K562 (cell line): ENCODE results near the gene LRRC59. TPM values are rescaled to one million over a fixed set of nuclear protein-coding genes. Genes with fewer than 3 reads are reported as not detected.

Experiments
- KDM5B ChIP-seq: fragments of 200-600 bp; sonication (generic); IDR thresholded peaks from 2 replicates; pipeline ENCODE4 v1.6.1; 2012; ENCODE audit warnings: low read depth, mild to moderate bottlenecking, moderate library complexity, low read length, control low read depth, inconsistent platforms; ENCODE audit not compliant: insufficient replicate concordance
- MYBL2 ChIP-seq, 2 experiments: fragments of 450-650 bp in 1 of 2; sonication (generic) in 1 of 2; formaldehyde crosslinking in 1 of 2; IDR thresholded peaks; 2 replicates each; pipeline versions ENCODE4 v1.6.1 to v1.8.1; 2017 to 2022; ENCODE audit warnings: borderline replicate concordance in 1 of 2, inconsistent platforms in 1 of 2, low read depth in 1 of 2, mild to moderate bottlenecking in 1 of 2, missing genetic modification reagents in 1 of 2, moderate library complexity in 1 of 2
- ZEB2 ChIP-seq: fragments of 450-650 bp; IDR thresholded peaks from 2 replicates; pipeline ENCODE4 v1.6.1; 2016
- ZNF174 ChIP-seq: fragments of 250-450 bp; sonication (Bioruptor Pico); IDR thresholded peaks from 2 replicates; pipeline ENCODE4 v1.4.0; 2020; ENCODE audit warnings: mild to moderate bottlenecking
- ZNF41 ChIP-seq: fragments of 250-450 bp; sonication (Bioruptor Pico); conservative IDR thresholded peaks from 2 replicates; pipeline ENCODE4 v1.4.0; 2020; ENCODE audit warnings: mild to moderate bottlenecking
- polyA plus RNA-seq, 8 experiments: library from polyadenylated mRNA; depleted of rRNA in 4 of 8; stranded (reverse) in 5 of 8; unstranded in 3 of 8; fragments of >200 nt; fragmentation: Nextera tagmentation in 2 of 8; fragmentation: Illumina TruSeq in 1 of 8; extraction: Ambion mirVana in 2 of 8; extraction: Trizol in 1 of 8; gene quantifications; 2 replicates each; pipeline versions ENCODE4 v1.2.1 to v1.2.3, GENCODE V29; 2011 to 2014; ENCODE audit warnings: inconsistent platforms in 1 of 8, missing spikeins in 1 of 8
- total RNA-seq, 7 experiments: library from RNA; depleted of rRNA in 6 of 7; stranded (reverse); fragments of >200 nt in 6 of 7; fragmentation: Illumina TruSeq in 2 of 7; extraction: Trizol in 2 of 7; gene quantifications; 2 replicates each; pipeline versions ENCODE4 v1.2.1 to v1.2.3, GENCODE V29; 2011 to 2021; ENCODE audit warnings: low replicate concordance in 1 of 7
- TF ChIP-seq, protein P1 (sequence below): sonication (generic); formaldehyde crosslinking; IDR thresholded peaks from 2 replicates; pipeline ENCODE4 v1.8.0; 2022; ENCODE audit warnings: mild to moderate bottlenecking, missing genetic modification reagents
- TF ChIP-seq, protein P2 (sequence below): fragments of 250-450 bp; sonication (Bioruptor Pico); IDR thresholded peaks from 2 replicates; pipeline ENCODE4 v1.8.0; 2021; ENCODE audit warnings: mild to moderate bottlenecking, moderate library complexity

Gene LRRC59
- total and polyA plus RNA-seq, 9 of the 15 experiments (the other 6 are each of a cell fraction or from before 2014, with no cell fraction given), result 27.8 to 244 (median 154) TPM

DNA sequence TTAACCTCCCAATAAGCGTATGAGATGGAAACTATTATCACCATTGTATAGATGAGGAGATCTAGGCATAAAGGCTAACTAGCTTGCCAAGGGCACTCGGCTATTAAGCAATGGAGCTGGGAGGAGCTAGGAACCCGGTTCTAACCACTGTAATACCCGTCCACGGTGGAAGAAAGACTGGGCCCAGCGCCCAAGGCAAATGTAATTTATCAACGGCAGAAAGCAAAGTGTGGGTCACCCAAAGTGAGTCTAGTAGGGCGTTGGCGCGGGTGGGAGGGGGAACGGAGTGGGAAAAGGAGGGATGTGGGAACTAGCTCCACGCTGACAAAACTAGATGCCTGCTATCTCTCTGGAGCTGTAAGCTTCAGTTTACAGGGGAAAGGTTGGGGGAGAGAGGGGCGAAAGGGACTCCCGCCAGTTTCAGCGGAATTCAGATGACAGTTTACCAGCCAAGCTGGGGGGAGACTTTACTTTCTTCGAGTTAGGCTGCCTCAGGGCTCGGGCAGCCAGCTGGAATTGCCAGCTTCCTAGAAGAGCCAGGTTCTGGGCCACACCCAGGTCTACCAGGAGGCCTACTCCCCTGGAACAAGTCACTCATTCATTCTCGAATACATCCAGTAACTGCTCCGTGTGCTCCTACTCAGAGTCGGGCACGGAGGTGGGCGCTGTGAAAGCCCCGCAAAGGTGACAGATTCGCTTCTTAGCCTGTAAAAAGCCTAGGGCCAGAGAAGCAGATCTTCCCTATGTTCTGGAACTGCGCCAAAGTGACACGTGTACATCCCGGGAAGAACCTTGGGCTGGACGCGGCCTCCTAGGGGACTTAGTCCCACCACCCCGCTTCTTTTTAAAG lies 837 bp downstream of the LRRC59 start (continued):
- TF ChIP-seq MYBL2 (IDR thresholded peaks at IDR 0.05; ENCODE audit: low read depth), result no peak
- no peak for TF ChIP-seq MYBL2 (CRISPR knock-in tag; IDR thresholded peaks at IDR 0.05; ENCODE audit: borderline replicate concordance)
- TF ChIP-seq, protein P1, sequence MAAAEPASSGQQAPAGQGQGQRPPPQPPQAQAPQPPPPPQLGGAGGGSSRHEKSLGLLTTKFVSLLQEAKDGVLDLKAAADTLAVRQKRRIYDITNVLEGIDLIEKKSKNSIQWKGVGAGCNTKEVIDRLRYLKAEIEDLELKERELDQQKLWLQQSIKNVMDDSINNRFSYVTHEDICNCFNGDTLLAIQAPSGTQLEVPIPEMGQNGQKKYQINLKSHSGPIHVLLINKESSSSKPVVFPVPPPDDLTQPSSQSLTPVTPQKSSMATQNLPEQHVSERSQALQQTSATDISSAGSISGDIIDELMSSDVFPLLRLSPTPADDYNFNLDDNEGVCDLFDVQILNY (CRISPR knock-in tag), result no peak
- no peak for TF ChIP-seq ZEB2
- no peak for TF ChIP-seq ZNF41 (CRISPR knock-in tag)
- TF ChIP-seq ZNF174 (CRISPR knock-in tag), result no peak
- no peak for TF ChIP-seq KDM5B
- TF ChIP-seq, protein P2, sequence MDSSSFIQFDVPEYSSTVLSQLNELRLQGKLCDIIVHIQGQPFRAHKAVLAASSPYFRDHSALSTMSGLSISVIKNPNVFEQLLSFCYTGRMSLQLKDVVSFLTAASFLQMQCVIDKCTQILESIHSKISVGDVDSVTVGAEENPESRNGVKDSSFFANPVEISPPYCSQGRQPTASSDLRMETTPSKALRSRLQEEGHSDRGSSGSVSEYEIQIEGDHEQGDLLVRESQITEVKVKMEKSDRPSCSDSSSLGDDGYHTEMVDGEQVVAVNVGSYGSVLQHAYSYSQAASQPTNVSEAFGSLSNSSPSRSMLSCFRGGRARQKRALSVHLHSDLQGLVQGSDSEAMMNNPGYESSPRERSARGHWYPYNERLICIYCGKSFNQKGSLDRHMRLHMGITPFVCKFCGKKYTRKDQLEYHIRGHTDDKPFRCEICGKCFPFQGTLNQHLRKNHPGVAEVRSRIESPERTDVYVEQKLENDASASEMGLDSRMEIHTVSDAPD (CRISPR knock-in tag), result no peak
- TF ChIP-seq, all 486 proteins: peak for 13
